Activated naive CD8-positive, alpha-beta T cell (primary cell): ENCODE data around the gene SCUBE2.

Source experiments
- H3K27ac Mint-ChIP-seq: one replicate; pipeline ENCODE4 v1.8.0; 2021; ENCODE audit warnings: mixed read lengths
- H3K27me3 Mint-ChIP-seq: one replicate; pipeline ENCODE4 v1.8.0; 2021; ENCODE audit warnings: mixed read lengths
- H3K36me3 Mint-ChIP-seq: one replicate; pipeline ENCODE4 v1.8.0; 2021; ENCODE audit warnings: mixed read lengths
- H3K4me1 Mint-ChIP-seq: one replicate; pipeline ENCODE4 v1.8.0; 2021; ENCODE audit warnings: low read depth, mixed read lengths
- H3K4me3 Mint-ChIP-seq: one replicate; pipeline ENCODE4 v1.8.0; 2021; ENCODE audit warnings: mild to moderate bottlenecking, mixed read lengths
- H3K9me3 Mint-ChIP-seq: one replicate; pipeline ENCODE4 v1.8.0; 2021; ENCODE audit warnings: low read depth, mixed read lengths

The SCUBE2 gene

DNA sequence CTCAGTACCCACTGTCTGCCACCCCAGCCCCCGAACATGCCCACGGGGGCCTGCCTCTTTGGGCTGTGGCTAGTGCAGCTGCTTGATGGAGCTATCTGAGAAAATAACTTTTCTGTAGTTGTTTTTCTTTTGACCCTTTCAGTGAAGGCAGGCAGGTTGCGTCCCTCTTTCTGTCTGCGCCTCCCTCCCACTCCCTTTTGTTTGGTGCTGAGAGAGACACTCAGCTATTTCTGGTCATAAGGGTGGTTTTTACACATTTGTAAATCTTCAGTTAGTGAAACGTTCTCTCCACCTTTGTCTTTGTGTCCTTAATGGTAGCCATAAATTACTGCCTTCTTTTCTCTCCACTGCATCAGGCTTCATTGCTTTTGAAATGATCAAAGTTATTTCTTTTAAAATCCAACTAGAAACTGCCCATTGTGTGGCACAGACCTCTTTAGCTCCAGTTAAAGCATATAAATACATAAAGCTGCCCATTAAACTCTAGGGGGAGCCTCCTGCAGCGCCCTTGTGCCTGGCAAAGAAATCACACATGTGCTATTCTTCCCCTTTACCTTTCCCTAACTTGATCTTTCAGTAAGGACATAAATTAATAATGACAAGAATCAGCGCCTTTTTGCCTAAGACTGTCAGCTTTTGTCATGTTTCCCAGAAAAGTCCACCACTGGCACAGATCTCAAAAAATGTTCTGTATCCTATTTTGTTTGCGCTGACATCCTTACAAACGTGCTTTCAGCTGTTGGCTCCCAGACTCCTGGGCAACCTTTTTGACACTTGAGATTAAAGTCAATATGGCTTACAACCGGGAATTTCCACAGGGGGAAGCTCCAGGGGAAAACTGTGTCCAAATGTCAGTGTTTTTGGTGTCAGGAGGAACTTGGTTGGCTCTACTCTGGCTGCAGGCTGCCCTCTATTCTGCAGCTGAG lies 1.7 kb upstream of the SCUBE2 start:
- Mint-ChIP-seq H3K4me3 (peak overlapping the region; percentile 63), H3K4me1 (peaks cover 7% of the 10 kb centered on the region), H3K27me3 (peaks cover 34% of the 10 kb centered on the region)

DNA sequence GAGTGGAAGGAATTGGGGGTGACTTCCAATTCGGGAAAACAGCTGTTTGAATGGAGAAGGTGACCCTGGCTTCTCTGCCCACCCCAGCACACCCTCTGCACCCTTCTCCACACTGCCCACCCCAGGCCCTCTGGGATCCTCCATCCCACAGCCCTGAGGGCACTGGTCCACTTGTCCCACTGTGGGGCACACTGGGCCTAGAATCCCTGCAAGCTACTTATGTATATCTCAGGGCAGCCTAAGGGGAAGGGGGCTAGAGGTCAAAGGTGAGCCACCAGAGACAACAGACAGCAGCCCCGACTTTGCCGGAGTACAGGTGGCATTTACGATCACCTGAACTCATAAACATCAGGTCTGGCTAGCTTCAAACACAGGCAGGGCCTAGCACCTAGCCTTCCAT lies 673 bp upstream of the SCUBE2 start:
- H3K4me3 Mint-ChIP-seq, result peak overlapping the region; percentile 63

More for the DNA sequence above, 1.7 kb upstream of the SCUBE2 start:
- no peak overlapping the region for H3K27ac Mint-ChIP-seq
- H3K9me3 Mint-ChIP-seq, result no peaks in the 10 kb centered on the region
- H3K36me3 Mint-ChIP-seq, result no peaks in the 10 kb centered on the region

DNA sequence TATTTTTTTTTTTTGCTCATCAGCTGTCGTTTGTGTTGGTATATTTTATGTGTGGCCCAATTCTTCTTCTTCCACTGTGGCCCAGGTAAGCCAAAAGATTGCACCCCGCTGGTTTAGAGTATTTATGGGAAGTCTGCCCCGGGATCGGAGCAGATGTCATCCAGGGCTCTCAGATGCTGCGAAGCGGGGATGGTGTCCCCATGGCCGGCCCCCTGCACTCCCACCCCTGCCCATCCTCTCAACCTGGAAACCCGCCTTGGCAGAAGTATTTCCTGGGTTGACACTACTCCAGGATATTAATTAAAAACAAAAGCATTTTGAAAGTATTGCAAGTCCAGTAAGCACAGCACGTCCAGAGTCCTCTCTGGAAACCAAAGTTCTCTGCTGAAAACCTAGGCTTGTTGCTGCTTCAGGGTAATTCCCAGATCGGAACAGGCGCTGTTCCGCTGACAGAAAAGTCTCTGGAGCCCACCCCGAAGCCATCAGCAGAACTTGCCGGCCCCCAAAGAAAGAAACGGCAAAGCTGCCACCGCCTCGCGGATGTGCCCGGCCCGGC lies 833 bp downstream of the SCUBE2 start:
- Mint-ChIP-seq H3K4me1 (peaks cover 7% of the 10 kb centered on the region), H3K9me3 (no peaks in the 10 kb centered on the region), H3K27ac (no peak overlapping the region), H3K27me3 (peaks cover 33% of the 10 kb centered on the region), H3K4me3 (peak overlapping the region; percentile 73), H3K36me3 (no peaks in the 10 kb centered on the region)

More for the DNA sequence above, 673 bp upstream of the SCUBE2 start:
- peaks cover 39% of the 10 kb centered on the region for H3K27me3 Mint-ChIP-seq
- peaks cover 7% of the 10 kb centered on the region for H3K4me1 Mint-ChIP-seq
- no peaks in the 10 kb centered on the region for H3K36me3 Mint-ChIP-seq
- no peak overlapping the region for H3K27ac Mint-ChIP-seq
- no peaks in the 10 kb centered on the region for H3K9me3 Mint-ChIP-seq

DNA sequence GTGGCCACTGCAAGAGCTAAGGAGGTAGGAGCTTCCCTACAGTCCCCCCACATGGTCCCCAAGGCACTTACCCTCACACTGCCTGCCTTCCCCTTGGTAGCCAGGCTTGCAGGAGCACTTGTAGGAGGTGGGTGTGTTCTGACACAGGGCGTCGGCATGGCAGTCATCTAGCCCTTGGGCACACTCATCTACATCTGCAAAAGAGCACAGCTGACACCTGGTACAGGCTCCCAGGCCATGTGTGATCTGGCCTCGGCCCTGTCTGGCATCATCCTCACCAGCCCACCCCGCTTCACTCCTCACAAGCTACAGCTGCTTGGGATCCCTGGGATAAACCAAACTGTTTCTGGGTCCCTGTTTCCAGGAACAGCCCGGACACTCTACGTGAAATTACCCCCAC lies 1.8 kb downstream of the SCUBE2 start:
- H3K9me3 Mint-ChIP-seq, result no peaks in the 10 kb centered on the region
- H3K27ac Mint-ChIP-seq, result no peak overlapping the region
- H3K27me3 Mint-ChIP-seq, result peaks cover 35% of the 10 kb centered on the region
- H3K4me3 Mint-ChIP-seq, result peak overlapping the region; percentile 13
- H3K4me1 Mint-ChIP-seq, result peaks cover 7% of the 10 kb centered on the region
- H3K36me3 Mint-ChIP-seq, result no peaks in the 10 kb centered on the region

DNA sequence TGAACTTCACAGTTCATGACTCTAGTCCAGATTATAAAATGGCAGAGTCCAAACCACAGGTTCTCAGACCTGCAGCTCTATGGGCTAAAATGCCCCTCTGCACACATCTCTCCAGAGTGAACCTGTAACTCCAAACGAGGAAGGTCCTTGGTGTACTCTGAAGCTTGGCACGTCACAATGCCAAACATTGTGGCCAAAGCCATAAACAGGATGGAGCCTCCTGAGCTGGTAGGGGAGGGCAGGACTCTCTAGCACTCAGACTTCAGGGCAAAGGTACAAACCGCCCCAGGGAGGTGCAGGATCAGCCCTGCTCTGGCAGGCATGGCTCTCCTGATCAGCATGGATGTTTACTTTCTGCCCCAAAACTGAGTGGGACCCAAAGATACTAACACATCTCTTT lies 2.3 kb downstream of the SCUBE2 start:
- Mint-ChIP-seq H3K9me3 (no peaks in the 10 kb centered on the region), H3K27ac (no peak overlapping the region), H3K4me1 (peaks cover 7% of the 10 kb centered on the region), H3K36me3 (no peaks in the 10 kb centered on the region), H3K4me3 (no peak overlapping the region), H3K27me3 (peaks cover 32% of the 10 kb centered on the region)

DNA sequence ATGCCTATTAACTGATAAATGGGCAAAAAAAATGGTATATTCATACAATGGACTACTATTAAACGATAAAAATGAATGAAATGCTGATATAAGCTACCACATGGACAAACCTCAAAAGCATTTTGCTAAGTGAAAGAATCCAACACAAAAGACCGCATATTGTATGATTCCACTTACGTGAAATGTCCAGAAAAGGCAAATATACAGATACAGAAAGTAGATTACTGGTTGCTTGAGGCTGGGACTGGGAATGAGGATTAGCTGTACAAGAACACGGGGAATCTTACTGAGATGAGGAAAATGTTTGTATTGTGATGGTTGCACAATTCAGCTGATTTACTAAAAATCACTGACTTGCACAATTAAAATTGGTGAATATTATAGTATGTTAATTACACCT lies 8.8 kb downstream of the SCUBE2 start:
- Mint-ChIP-seq H3K4me1 (no peaks in the 10 kb centered on the region), H3K27ac (no peak overlapping the region), H3K9me3 (no peaks in the 10 kb centered on the region), H3K36me3 (no peaks in the 10 kb centered on the region), H3K27me3 (peaks cover 10% of the 10 kb centered on the region), H3K4me3 (no peak overlapping the region)

DNA sequence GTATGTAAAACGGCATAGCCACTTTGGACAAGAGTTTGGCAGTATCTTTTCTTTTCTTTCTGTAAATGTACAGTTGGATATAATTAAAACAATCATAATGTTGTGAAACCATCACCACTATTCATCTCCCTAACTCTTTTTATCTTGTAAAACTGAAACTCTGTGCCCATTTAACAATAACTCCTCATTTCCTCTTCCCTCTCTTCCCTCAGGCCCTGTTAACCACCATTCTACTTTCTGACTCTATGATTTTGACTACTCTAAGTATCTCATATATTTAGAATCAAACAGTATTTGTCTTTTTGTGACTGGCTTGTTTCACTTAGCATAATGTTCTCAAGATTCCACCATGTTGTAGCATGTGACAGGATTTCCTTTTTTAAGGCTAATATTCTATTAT lies 10.2 kb downstream of the SCUBE2 start:
- no peaks in the 10 kb centered on the region for H3K4me1 Mint-ChIP-seq
- no peaks in the 10 kb centered on the region for H3K36me3 Mint-ChIP-seq
- H3K4me3 Mint-ChIP-seq, result no peak overlapping the region
- H3K27ac Mint-ChIP-seq, result no peak overlapping the region
- no peaks in the 10 kb centered on the region for H3K9me3 Mint-ChIP-seq
- H3K27me3 Mint-ChIP-seq, result peaks cover 6% of the 10 kb centered on the region

DNA sequence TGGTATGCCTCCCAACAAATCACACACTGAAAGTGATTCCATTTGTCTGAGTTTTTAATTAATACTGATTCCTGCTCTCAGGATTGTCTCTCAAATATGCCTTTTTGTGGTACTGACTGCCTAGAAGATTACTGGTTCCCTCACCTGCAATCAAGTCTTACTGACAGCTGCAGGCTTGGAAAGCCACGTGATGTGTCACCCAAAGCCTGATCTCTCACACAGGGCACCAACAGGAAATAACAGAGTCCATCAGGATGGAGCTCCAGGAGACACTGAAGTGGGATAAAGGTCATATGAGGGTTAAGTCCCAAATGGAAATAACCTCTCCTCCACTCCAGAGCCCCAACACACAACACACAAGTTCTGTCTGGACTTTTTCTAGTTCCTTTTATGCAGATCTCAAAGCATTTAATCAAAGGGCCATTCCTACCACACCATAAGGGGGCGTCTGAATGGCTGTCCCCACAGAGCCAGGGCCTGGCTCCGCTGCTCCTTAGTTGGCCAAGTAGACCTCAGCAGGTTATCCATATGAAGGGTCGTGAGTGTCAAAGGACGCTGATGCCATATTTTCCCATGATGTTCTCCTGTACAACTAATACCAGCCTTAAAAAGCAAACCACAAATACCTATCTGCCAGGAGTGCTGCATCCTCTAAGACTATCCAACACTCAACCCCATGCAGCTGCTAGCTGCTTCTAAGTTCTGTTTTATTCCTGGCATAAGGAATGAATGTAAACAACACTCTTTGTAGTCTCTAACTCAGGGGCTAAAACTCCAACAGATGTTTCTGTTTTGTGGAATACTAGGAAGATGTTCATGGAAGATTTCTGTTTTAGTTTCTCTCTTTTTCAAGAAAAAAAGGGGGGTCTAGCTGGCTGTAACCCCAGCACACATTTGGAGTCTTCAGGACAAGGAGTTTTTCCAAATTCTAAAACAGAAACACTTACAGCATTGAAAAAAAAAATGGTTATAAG lies 13.0 kb downstream of the SCUBE2 start:
- H3K4me3 Mint-ChIP-seq, result no peak overlapping the region
- no peaks in the 10 kb centered on the region for H3K9me3 Mint-ChIP-seq
- H3K27me3 Mint-ChIP-seq, result peaks cover 9% of the 10 kb centered on the region
- H3K4me1 Mint-ChIP-seq, result no peaks in the 10 kb centered on the region
- H3K36me3 Mint-ChIP-seq, result no peaks in the 10 kb centered on the region
- H3K27ac Mint-ChIP-seq, result no peak overlapping the region

DNA sequence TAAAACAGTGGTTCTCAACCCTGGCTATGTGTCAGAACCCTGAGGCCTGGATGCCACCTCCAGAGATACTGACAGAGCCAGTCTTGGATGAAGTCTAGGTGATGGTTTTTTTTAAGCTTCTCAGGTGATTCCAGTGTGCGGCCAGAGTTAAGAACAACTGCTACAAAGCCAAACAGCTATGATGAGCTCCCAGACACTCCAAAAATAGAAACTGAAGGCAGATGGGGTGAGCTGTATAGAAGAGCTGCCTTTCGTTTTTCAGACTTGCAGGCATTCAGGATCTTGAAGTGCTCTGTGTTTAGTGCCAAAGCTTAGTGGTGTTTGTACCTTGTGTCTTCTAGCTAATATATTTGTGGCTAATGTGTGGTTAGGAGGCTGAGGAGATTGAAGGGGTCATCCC lies 14.2 kb downstream of the SCUBE2 start:
- H3K27ac Mint-ChIP-seq, result no peak overlapping the region
- H3K4me1 Mint-ChIP-seq, result no peaks in the 10 kb centered on the region
- H3K36me3 Mint-ChIP-seq, result no peaks in the 10 kb centered on the region
- no peak overlapping the region for H3K4me3 Mint-ChIP-seq
- no peaks in the 10 kb centered on the region for H3K9me3 Mint-ChIP-seq
- peaks cover 9% of the 10 kb centered on the region for H3K27me3 Mint-ChIP-seq

DNA sequence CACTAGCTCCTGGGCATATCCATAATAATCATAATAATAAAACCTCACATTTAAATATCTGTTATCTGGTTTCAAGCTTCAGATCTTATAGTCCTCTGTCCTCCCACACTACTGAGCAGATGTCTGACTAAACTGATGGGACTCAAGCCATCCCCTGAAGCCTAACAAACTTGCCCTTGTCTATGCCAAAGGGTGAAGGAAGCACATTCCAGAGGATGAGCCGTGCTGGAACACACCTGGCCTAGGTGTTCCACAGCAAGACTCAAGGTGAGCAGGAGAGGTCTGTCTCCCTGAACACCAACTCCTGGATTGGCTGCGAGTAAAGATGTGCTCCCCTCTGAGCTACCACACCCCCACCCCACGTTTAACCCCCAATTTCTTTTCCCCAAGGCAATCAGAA lies 14.7 kb downstream of the SCUBE2 start:
- H3K4me3 Mint-ChIP-seq, result no peak overlapping the region
- H3K36me3 Mint-ChIP-seq, result no peaks in the 10 kb centered on the region
- H3K4me1 Mint-ChIP-seq, result no peaks in the 10 kb centered on the region
- peaks cover 9% of the 10 kb centered on the region for H3K27me3 Mint-ChIP-seq
- no peaks in the 10 kb centered on the region for H3K9me3 Mint-ChIP-seq
- no peak overlapping the region for H3K27ac Mint-ChIP-seq

DNA sequence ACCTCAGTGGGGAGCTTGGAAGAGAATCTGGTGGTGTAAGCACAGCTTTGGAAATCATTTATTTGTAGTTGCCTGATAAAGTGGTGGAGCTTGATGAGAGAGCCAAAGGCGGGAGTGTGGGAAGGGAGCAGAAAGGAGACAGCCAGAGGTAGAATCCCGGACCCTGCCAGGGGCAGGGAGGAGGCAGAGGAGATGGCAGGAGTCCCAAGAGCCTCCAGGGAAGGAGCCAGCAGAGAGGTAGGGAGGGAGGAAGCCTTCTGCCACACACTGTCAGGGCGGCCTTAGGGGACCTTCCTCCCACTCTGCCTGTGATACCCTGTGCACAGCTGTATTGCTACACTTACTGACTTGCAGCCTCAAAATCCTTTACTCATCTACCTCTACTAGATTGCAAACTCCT lies 15.4 kb downstream of the SCUBE2 start:
- Mint-ChIP-seq H3K27ac (no peak overlapping the region), H3K9me3 (no peaks in the 10 kb centered on the region), H3K4me3 (no peak overlapping the region), H3K27me3 (peaks cover 9% of the 10 kb centered on the region), H3K4me1 (no peaks in the 10 kb centered on the region), H3K36me3 (no peaks in the 10 kb centered on the region)

DNA sequence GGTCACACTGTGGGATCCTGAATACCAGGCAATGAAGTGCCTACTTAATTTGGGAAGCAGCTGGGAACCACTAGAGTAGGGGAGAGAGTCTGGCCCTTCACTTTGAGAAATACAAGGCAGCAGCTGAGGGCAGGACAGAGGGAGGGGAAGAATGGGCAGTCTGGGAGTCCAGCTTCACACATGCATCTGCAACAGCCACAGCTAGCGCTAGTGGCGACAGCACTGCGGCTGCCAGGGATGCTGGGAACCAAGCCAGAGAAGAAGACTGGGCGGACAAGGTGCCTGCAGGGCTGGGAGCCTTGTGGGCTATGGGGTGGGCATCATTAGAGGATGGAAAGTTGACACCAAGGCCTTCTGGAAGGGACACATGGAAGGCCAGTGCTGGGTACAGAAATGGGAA lies 15.8 kb downstream of the SCUBE2 start:
- no peaks in the 10 kb centered on the region for H3K4me1 Mint-ChIP-seq
- H3K9me3 Mint-ChIP-seq, result no peaks in the 10 kb centered on the region
- no peaks in the 10 kb centered on the region for H3K36me3 Mint-ChIP-seq
- H3K27ac Mint-ChIP-seq, result no peak overlapping the region
- no peak overlapping the region for H3K4me3 Mint-ChIP-seq
- H3K27me3 Mint-ChIP-seq, result peaks cover 9% of the 10 kb centered on the region

DNA sequence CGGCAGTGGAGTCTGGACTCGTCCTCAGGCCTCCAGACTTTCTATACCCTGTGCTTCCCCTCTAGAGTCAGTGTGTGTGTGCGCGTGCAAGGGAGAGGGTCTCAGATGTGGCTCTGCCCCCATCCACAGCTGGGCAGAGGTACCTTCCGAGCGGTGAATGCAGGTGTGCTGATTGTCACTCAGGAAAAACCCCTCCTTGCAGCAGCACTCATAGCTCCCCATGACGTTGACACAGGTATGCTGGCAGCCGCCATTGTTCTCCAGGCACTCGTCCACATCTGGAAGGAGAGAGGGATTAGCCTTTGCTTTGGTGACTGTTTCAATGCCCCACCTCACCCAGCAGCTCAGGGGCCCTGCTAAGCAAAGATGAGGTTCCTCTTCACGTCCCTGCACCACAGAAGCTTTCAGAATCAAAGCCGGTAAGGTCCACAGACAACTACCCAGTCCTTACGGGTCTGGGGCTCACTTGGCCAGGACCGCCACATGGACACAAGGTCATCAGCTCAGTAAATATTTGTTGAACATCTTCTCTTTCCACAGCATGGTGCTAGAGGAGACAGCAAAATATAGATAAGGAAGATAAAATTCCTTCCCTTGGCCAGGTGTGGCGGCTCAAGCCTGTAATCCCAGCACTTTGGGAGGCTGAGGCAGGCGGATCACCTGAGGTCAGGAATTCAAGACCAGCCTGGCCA lies 16.9 kb downstream of the SCUBE2 start:
- H3K4me3 Mint-ChIP-seq, result no peak overlapping the region
- H3K27me3 Mint-ChIP-seq, result peaks cover 11% of the 10 kb centered on the region
- H3K4me1 Mint-ChIP-seq, result no peaks in the 10 kb centered on the region
- H3K27ac Mint-ChIP-seq, result no peak overlapping the region
- H3K9me3 Mint-ChIP-seq, result no peaks in the 10 kb centered on the region
- no peaks in the 10 kb centered on the region for H3K36me3 Mint-ChIP-seq

DNA sequence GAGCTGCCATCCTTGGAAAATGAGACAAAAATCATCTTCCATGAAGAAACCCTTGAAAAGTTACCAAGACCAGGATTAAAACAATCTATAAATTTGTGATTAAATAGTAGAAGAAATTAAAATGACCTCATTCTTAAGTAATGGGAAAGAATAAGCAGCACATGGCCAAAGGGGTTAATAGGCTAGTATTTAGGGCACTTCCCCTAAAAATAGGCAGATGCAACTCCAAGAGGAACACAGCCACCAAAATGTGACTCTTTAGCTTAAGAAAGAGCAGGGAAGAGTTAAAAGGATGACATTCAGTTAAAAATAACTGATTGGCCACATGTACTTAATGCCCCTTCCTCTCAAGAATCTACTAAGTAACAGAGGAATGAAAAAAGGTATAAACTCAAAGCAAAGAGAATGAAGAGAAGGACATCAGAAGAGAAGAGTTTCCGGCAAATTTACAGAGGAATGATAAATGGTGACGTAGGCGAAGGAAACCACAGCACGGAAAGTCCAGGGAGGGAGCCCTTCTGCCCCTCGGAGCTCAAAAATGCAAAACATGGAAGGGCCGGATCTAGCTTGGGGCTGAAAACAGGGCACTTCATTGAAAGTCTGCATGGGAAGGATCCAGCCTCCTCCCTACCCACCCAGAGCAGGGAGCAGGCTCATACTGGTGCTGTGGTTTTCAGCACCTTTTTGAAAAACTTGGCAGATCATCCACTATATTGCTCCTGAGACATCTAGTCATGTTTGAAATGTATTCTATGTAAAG lies 17.8 kb downstream of the SCUBE2 start:
- H3K27me3 Mint-ChIP-seq, result peaks cover 10% of the 10 kb centered on the region
- no peaks in the 10 kb centered on the region for H3K36me3 Mint-ChIP-seq
- H3K4me1 Mint-ChIP-seq, result no peaks in the 10 kb centered on the region
- no peaks in the 10 kb centered on the region for H3K9me3 Mint-ChIP-seq
- no peak overlapping the region for H3K4me3 Mint-ChIP-seq
- no peak overlapping the region for H3K27ac Mint-ChIP-seq
